ENCODE data around the gene MAMLD1. TPM values are rescaled to one million over a fixed set of nuclear protein-coding genes. Genes with fewer than 3 reads are reported as not detected.

The MAMLD1 gene
- total and polyA plus RNA-seq, 12 donors = 1.2 to 4.2 (median 2.3) TPM

- intact Hi-C loops (cut with DNase I) = no loop called here
- no peak for TF ChIP-seq CTCF (IDR thresholded peaks at IDR 0.05)
- WGBS, 2 donors = 100% methylated on average over 3 of the region's 3 CpGs
- Histone ChIP-seq H3K27me3 (peaks cover 0 to 54% (median 0%) of the 10 kb centered on the region in 7 donors), H3K36me3 (no peaks in the 10 kb centered on the region), H3K27ac (no peak overlapping the region), H3K9me3 (no peaks in the 10 kb centered on the region), H3K4me3 (no peak overlapping the region), H3K4me1 (peaks cover 0 to 14% (median 10%) of the 10 kb centered on the region in 9 donors)
- no peak for DNase-seq
- no peak for ATAC-seq
These were observed 4.5 kb upstream of the MAMLD1 start for GRCh38 chrX:150358651-150359050.

- no peak for TF ChIP-seq CTCF (IDR thresholded peaks at IDR 0.05)
- Histone ChIP-seq H3K4me3 (no peak overlapping the region), H3K27ac (no peak overlapping the region), H3K9me3 (peaks cover 0 to 4% (median 0%) of the 10 kb centered on the region in 11 donors), H3K27me3 (peaks cover 0 to 69% (median 0%) of the 10 kb centered on the region in 7 donors), H3K4me1 (peaks cover 0 to 14% (median 10%) of the 10 kb centered on the region in 9 donors), H3K36me3 (no peaks in the 10 kb centered on the region)
- 76 to 82% methylated on average over 5 of the region's 5 CpGs for whole genome bisulfite sequencing, 2 donors
- intact Hi-C loops (cut with DNase I) = loop anchor here in 7 of 10 donors (5.0 to 10.0 kb wide), 5 partner anchors 124 to 398 kb away; no protein-coding TSS in a partner anchor
- DNase-seq = no peak
- ATAC-seq = no peak
These were observed 2.8 kb upstream of the MAMLD1 start for GRCh38 chrX:150360331-150360730.

- H3K9me3 ChIP-seq = peaks cover 0 to 4% (median 0%) of the 10 kb centered on the region in 11 donors
- 9 to 14% methylated on average over 36 to 43 of the region's 43 CpGs for WGBS, 2 donors
- no peak for TF ChIP-seq CTCF (IDR thresholded peaks at IDR 0.05)
- peak in 1 of 2 donors; percentile 8 for DNase-seq
- H3K36me3 ChIP-seq = no peaks in the 10 kb centered on the region
- H3K4me1 ChIP-seq = peaks cover 0 to 16% (median 10%) of the 10 kb centered on the region in 9 donors
- no peak for ATAC-seq
- peak overlapping the region; percentile 10 to 73 (median 62) for H3K4me3 ChIP-seq
- peaks cover 0 to 77% (median 0%) of the 10 kb centered on the region in 7 donors for H3K27me3 ChIP-seq
- intact Hi-C loops (cut with DNase I) = loop anchor here in 7 of 10 donors (5.0 to 10.0 kb wide), 5 partner anchors 124 to 399 kb away; no protein-coding TSS in a partner anchor
- H3K27ac ChIP-seq = no peak overlapping the region
These were observed 1.9 kb upstream of the MAMLD1 start for GRCh38 chrX:150361070-150361776.

GRCh38 chrX:150361777-150362351 is 1.3 kb upstream of the MAMLD1 start:
- ATAC-seq = no peak
- intact Hi-C loops (cut with DNase I) = loop anchor here in 7 of 10 donors (5.0 to 10.0 kb wide), 5 partner anchors 123 to 400 kb away; no protein-coding TSS in a partner anchor
- no peak for TF ChIP-seq CTCF (IDR thresholded peaks at IDR 0.05)
- peak overlapping the region; percentile 10 to 73 (median 62) for H3K4me3 ChIP-seq
- peak in 1 of 2 donors; percentile 9 for DNase-seq
- peaks cover 0 to 4% (median 0%) of the 10 kb centered on the region in 11 donors for H3K9me3 ChIP-seq
- no peak overlapping the region for H3K27ac ChIP-seq
- peaks cover 0 to 22% (median 10%) of the 10 kb centered on the region in 9 donors for H3K4me1 ChIP-seq
- peaks cover 0 to 77% (median 0%) of the 10 kb centered on the region in 7 donors for H3K27me3 ChIP-seq
- H3K36me3 ChIP-seq = no peaks in the 10 kb centered on the region
- 0 to 1% methylated on average over 21 to 36 of the region's 37 CpGs for WGBS, 2 donors

Data from heart right ventricle (tissue), 16 donors.